HepG2 (cell line): ENCODE results near the gene CACNG1.

Experiments
- ARNT2 ChIP-seq: sonication (generic); formaldehyde crosslinking; IDR thresholded peaks from 2 replicates; pipeline ENCODE4 v1.8.0; 2022; ENCODE audit warnings: mild to moderate bottlenecking, low read depth, missing genetic modification reagents, moderate library complexity
- MZF1 ChIP-seq: sonication (generic); formaldehyde crosslinking; IDR thresholded peaks from 2 replicates; pipeline ENCODE4 v1.8.1; 2023; ENCODE audit warnings: mild to moderate bottlenecking, missing genetic modification reagents, borderline replicate concordance
- TFAP4 ChIP-seq: sonication (generic); IDR thresholded peaks from 2 replicates; pipeline ENCODE4 v1.6.1; 2016; ENCODE audit warnings: low read depth, borderline replicate concordance
- ZZZ3 ChIP-seq: sonication (generic); formaldehyde crosslinking; IDR thresholded peaks from 2 replicates; pipeline ENCODE4 v1.4.0; 2020; ENCODE audit warnings: missing genetic modification reagents, mild to moderate bottlenecking, borderline replicate concordance

- TF ChIP-seq ZZZ3 (CRISPR knock-in tag) (no peak), MZF1 (CRISPR knock-in tag) (no peak), TFAP4 (no peak), ARNT2 (no peak)
Measured at GRCh38 chr17:67079491-67079890, 35.1 kb downstream of the CACNG1 start.
